ENCODE results near the gene IFT27.
"Not testable (repeated sequence)": the region's sequence is repeated elsewhere in the genome, so short reads cannot be mapped to it uniquely, and the experiment has no call there.

IFT27 gene

GRCh38 chr22:36765131-36765942 lies 10.6 kb downstream of the IFT27 start:
- DNase-seq (ENCODE audit: low read depth, low spot score) = no peak

- no peak for DNase-seq (ENCODE audit: low read depth, low spot score)
Observed at GRCh38 chr22:36764641-36765040, 11.3 kb downstream of the IFT27 start.

- DNase-seq (ENCODE audit: low read depth, low spot score) = no peak
Observed at GRCh38 chr22:36764060-36764459, 11.9 kb downstream of the IFT27 start.

- DNase-seq (ENCODE audit: low read depth, low spot score) = no peak
Observed at GRCh38 chr22:36763576-36763975, 12.3 kb downstream of the IFT27 start.

- DNase-seq (ENCODE audit: low read depth, low spot score) = peak; percentile 26
Observed at GRCh38 chr22:36762687-36763260, 13.1 kb downstream of the IFT27 start.

GRCh38 chr22:36761553-36762240 lies 14.2 kb downstream of the IFT27 start:
- DNase-seq (ENCODE audit: low read depth, low spot score) = no peak

GRCh38 chr22:36760786-36761185 lies 15.1 kb downstream of the IFT27 start:
- no peak for DNase-seq (ENCODE audit: low read depth, low spot score)

GRCh38 chr22:36759481-36760159 lies 16.3 kb downstream of the IFT27 start:
- DNase-seq (ENCODE audit: low read depth, low spot score) = no peak

- no peak for DNase-seq (ENCODE audit: low read depth, low spot score)
Observed at GRCh38 chr22:36758792-36759271, 17.1 kb downstream of the IFT27 start.

GRCh38 chr22:36757668-36758211 lies 18.2 kb downstream of the IFT27 start:
- DNase-seq (ENCODE audit: low read depth, low spot score) = peak; percentile 74

- DNase-seq (ENCODE audit: low read depth, low spot score) = no peak
Observed at GRCh38 chr22:36756746-36757655, 18.9 kb downstream of the IFT27 start.

GRCh38 chr22:36756031-36756430 lies 19.9 kb downstream of the IFT27 start:
- DNase-seq (ENCODE audit: low read depth, low spot score) = no peak

- DNase-seq (ENCODE audit: low read depth, low spot score) = no peak
Observed at GRCh38 chr22:36755316-36755715, 20.6 kb downstream of the IFT27 start.

- not testable (repeated sequence) for DNase-seq (ENCODE audit: low read depth, low spot score)
Observed at GRCh38 chr22:36754881-36755280, 21.0 kb downstream of the IFT27 start.

- DNase-seq (ENCODE audit: low read depth, low spot score) = no peak
Observed at GRCh38 chr22:36753916-36754315, 22.0 kb downstream of the IFT27 start.

GRCh38 chr22:36753120-36753802 lies 22.7 kb downstream of the IFT27 start:
- peak; percentile 34 for DNase-seq (ENCODE audit: low read depth, low spot score)

- no peak for DNase-seq (ENCODE audit: low read depth, low spot score)
Observed at GRCh38 chr22:36746375-36746970, 29.4 kb downstream of the IFT27 start.

- no peak for DNase-seq (ENCODE audit: low read depth, low spot score)
Observed at GRCh38 chr22:36745301-36745995, 30.5 kb downstream of the IFT27 start.

GRCh38 chr22:36744791-36745190 lies 31.1 kb downstream of the IFT27 start:
- no peak for DNase-seq (ENCODE audit: low read depth, low spot score)
